ENCODE data around the gene CYFIP2. TPM values are rescaled to one million over a fixed set of nuclear protein-coding genes. Genes with fewer than 3 reads are reported as not detected.

Gene CYFIP2
- total and polyA plus RNA-seq, 2 of the 13 experiments (the other 11 are each of a cell fraction or from before 2014, with no cell fraction given): 22.6 to 30.3 TPM

- TF ChIP-seq PAF1 (CRISPR knock-in tag; IDR thresholded peaks at IDR 0.05) (no peak), PHF20 (CRISPR knock-in tag; IDR thresholded peaks at IDR 0.05) (no peak), ZBTB4 (CRISPR knock-in tag; IDR thresholded peaks at IDR 0.05; ENCODE audit: borderline replicate concordance) (no peak), YEATS2 (CRISPR knock-in tag; IDR thresholded peaks at IDR 0.05; ENCODE audit: borderline replicate concordance) (no peak), CENPBD1 (CRISPR knock-in tag; IDR thresholded peaks at IDR 0.05; ENCODE audit: borderline replicate concordance, low read depth) (no peak), KLF9 (CRISPR knock-in tag; IDR thresholded peaks at IDR 0.05; ENCODE audit: low read depth) (no peak), PAXIP1 (CRISPR knock-in tag; conservative IDR thresholded peaks at IDR 0.05) (peak; percentile 86), ZNF674 (CRISPR knock-in tag; IDR thresholded peaks at IDR 0.05; ENCODE audit: low read depth) (no peak), PRPF4 (IDR thresholded peaks at IDR 0.05; ENCODE audit: low read depth, low read length, poor library complexity, severe bottlenecking) (no peak), SP4 (CRISPR knock-in tag; IDR thresholded peaks at IDR 0.05) (no peak), ZNF343 (CRISPR knock-in tag; IDR thresholded peaks at IDR 0.05) (no peak), ZNF337 (CRISPR knock-in tag; IDR thresholded peaks at IDR 0.05; ENCODE audit: borderline replicate concordance, low read depth) (no peak), ISX (CRISPR knock-in tag; conservative IDR thresholded peaks at IDR 0.05) (no peak), HMG20B (CRISPR knock-in tag; conservative IDR thresholded peaks at IDR 0.05) (no peak), GFI1 (CRISPR knock-in tag; IDR thresholded peaks at IDR 0.05; ENCODE audit: borderline replicate concordance) (peak; percentile 77; the same call in 1 of the 2 replicates), ZNF280D (CRISPR knock-in tag; IDR thresholded peaks at IDR 0.05) (no peak), ZSCAN30 (CRISPR knock-in tag; IDR thresholded peaks at IDR 0.05) (no peak)
- TF ChIP-seq, protein P1, sequence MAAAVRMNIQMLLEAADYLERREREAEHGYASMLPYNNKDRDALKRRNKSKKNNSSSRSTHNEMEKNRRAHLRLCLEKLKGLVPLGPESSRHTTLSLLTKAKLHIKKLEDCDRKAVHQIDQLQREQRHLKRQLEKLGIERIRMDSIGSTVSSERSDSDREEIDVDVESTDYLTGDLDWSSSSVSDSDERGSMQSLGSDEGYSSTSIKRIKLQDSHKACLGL (CRISPR knock-in tag; IDR thresholded peaks at IDR 0.05): no peak
Measured at GRCh38 chr5:157288405-157289163, 22.7 kb downstream of the CYFIP2 start (continued).
